Stromal cell of bone marrow (primary cell): ENCODE data around the gene IDH2.
"Not testable (repeated sequence)": the region's sequence is repeated elsewhere in the genome, so short reads cannot be mapped to it uniquely, and the experiment has no call there.

ENCODE experiments used
- DNase-seq: peaks from one replicate; pipeline ENCODE4 v3.0.0-alpha.2; 2012; ENCODE audit warnings: low read depth

The IDH2 gene

GRCh38 chr15:90114451-90114901 lies 12.2 kb upstream of the IDH2 start:
- no peak for DNase-seq

DNA sequence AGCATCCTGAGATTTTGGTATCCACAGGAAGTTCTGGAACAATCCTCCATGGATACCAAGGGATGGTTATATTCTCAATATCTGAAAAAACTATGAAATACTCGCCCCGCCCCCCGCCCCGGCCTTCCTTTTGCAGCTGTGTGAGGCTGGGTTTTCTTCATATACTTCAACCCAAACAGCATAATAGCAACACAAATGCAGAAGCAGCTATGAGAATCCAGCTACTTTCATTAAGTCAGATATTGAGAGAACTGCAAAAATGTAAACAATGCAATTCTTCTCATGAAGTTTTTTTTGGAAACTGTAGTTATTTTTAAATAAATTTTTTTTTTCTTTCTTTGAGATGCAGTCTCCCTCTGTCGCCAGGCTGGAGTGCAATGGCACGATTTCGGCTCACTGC lies 10.9 kb upstream of the IDH2 start:
- no peak for DNase-seq

GRCh38 chr15:90109163-90109751 lies 7.0 kb upstream of the IDH2 start:
- not testable (repeated sequence) for DNase-seq

- not testable (repeated sequence) for DNase-seq
Measured at GRCh38 chr15:90108038-90108437, 5.8 kb upstream of the IDH2 start.

GRCh38 chr15:90106522-90107117 lies 4.4 kb upstream of the IDH2 start:
- DNase-seq: peak; percentile 30

GRCh38 chr15:90105521-90105920 lies 3.3 kb upstream of the IDH2 start:
- no peak for DNase-seq

DNA sequence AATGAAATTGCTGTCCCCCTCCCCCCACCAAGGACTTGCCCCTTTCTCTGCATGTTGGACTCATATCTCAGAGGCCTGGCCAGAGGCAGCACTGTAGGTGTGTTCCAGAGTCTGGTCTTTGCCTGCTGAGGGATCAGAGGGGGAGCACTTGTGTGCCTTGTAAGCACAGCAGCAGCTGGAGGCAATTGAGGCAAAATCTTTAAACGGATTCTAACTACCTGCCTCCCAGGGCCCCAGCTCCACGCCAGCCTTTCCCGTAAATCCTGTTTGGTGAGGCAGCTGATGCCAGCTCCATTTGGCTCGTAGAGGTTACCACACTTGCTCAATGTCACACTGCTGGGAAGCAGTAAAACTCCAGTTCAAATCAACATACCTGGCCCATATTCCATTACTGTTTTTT lies 2.3 kb upstream of the IDH2 start:
- DNase-seq: no peak

GRCh38 chr15:90103701-90104329 lies 1.5 kb upstream of the IDH2 start:
- no peak for DNase-seq

DNA sequence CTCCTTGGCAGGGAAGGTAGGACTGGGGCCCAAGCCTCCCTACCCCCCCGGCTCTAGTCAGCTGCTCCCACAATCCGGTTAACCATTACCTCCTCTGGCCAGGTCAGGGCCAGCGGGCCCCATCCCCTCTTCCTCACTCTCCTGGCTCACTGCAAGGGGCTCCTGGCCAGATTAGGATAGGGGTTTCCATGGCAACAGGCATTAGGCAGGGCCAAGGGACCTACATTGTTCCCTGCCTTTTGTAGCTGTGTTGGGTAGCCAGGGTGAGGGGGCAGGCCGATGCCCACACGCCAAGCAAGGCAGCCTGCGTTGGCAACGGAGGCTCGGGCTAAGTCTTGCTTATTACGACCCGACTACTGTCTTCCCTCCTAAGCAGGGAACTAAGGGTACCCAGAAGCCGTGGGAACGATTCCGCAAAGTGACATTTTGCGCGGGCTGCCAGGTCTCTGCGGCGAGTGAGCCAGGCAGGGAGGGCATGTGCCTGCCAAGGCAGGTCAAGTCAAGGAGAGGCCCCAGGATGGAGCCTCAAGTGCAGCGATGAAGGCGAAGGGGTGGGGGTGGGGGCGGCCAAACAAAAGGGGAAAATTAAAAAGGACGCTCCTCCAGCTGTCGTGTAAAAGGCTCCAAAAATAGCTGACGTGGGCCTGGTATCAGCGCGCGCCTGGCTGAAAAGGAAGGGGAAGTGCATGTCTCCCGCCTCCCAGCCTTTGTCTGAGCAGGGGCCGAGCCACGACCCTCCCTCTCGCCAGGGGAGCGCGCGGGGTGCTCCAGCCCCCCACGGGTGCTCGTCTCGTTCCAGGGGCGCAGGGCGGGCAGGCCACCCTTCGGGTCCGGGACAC lies 919 bp downstream of the IDH2 start:
- DNase-seq: no peak

DNA sequence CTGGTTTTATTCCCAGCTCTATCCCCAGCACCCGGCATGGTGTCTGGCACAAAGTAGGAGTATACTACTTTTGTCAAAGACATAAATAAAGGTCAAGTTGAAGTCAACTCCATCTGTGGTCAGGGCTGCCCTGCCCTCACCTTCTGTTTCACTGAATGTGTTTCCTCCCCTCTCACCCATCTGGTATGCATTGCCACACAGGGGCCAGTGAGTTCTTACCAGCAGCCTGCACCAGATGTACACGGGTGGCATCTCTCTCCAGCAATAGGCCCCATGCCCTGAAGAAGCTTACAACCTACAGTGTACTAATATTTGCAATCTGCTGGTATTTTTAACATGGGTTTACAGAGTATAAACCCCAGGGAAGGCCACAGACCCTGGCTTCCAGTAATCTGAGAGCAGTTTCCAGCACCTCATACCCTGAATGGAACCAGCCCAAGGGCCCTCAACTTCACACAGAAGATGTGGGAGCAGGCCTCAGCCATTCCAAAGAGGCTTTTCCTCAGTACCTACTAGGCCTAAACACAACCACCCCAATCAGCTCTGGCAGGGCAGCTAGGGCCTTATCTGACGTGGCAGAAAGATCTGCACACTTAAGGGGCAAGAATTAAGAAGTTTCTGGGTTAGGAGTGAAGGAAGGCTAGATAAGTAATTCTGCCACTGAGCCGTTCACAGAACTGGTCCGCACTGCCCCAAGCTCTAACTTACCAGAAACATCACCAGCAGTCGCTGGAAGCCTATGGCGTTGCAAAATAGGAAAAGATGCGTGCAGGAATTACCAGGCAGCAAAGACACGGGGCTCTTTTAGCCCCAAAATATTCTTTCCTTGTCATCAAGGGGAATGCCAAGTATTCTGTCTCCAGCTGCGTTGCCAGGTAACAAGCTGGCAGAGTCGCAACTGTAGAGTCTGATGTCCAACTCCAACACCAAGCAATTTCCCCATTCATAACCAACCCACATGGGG lies 2.1 kb downstream of the IDH2 start:
- peak; percentile 55 for DNase-seq

GRCh38 chr15:90099072-90099867 lies 3.0 kb downstream of the IDH2 start:
- DNase-seq: no peak

DNA sequence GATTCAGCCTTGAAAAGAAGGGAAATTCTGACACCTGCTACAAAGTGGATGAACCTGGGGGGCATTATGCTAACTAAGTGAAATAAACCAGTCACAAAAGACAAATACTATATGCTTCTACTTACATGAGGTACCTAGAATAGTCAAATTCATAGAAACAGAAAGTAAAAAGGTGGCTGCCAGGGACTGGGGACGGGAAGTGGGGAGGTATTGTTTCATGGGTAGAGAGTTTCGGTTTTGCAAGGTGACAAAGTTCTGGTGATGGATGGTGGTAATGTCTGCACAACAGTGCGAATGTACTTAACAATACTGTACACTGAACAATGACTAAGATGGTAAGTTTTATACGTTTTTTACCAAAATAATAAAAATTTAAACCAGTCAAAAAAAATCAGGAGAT lies 4.8 kb downstream of the IDH2 start:
- no peak for DNase-seq

- no peak for DNase-seq
Measured at GRCh38 chr15:90095521-90095959, 6.7 kb downstream of the IDH2 start.

- DNase-seq: no peak
Measured at GRCh38 chr15:90091156-90091931, 10.9 kb downstream of the IDH2 start.

DNA sequence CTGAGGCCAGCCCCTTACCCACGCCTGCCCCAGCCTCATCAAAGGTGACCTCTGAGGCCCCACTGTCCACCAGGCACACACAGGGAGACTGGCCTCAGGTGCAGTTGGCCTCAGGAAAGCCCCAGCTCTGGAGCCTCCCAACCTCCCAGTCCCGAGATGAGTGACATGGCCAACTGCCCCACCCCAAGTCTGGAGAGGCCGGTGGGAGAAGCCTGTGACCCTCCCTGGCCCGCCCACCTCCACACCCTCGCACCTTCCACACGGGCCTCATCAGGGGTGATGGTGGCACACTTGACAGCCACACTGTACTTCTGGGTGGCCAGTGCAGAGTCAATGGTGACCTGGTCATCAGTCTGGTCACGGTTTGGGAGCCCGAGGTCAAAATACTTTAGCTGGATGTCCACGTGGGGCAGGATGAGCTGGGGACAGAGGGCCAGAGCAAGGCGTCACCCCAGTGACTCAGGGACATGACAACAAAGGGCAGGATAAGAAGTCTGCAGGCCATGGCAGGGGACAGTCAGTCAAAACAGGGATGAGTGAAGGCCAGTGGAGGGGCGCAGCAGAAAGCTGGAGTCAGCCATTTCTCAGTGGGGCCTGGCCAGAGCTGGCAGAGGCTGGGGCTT lies 11.9 kb downstream of the IDH2 start:
- no peak for DNase-seq

DNA sequence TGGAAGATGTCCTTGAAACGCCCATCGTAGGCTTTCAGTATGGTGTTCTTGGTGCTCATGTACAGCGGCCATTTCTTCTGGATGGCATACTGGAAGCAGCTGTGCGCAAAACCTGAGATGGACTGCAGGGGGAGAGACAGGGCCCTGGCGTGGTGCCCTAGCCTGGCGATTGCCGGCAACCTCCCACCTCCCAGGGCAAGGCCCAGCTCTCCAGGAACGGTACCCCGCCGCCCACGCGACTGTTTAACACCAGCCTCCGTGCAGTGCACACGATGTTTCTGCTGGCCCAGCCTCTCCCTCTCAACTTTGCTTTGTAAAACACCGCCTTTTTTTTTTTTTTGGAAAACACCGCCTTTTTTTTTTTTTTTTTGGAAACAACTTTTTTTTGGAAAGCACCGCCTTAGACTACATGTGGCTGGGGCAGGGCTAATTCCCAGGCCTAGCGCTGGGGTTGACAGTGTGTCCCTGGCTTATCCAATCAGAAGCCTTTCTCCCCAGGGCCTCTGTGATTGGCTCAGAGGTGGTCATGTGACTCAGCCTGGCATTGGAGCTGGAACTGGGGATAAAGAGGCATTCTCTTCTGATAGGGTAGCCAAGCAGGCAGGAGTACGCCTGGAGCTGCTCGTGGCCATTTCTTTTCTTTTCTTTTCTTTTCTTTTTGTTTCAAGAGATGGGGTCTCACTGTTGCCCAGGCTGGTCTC lies 14.7 kb downstream of the IDH2 start:
- DNase-seq: no peak

DNA sequence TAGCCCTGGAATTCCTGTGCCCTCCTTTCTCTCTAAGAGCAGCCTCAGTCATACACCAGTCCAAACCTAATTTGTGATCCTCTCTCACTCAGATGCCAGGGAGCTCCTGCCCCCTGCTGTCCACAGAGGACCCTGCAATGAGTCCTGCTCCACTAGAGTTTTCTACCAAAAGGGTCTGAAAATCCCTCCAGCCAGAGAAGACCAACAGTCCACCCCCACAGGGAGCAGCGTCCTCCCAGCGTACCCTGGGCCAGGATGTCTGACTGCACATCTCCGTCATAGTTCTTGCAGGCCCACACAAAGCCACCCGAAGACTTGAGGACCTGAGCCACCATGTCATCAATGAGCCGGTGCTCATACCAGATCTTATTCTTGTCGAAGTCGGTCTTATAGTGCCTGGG lies 15.4 kb downstream of the IDH2 start:
- DNase-seq: no peak

DNA sequence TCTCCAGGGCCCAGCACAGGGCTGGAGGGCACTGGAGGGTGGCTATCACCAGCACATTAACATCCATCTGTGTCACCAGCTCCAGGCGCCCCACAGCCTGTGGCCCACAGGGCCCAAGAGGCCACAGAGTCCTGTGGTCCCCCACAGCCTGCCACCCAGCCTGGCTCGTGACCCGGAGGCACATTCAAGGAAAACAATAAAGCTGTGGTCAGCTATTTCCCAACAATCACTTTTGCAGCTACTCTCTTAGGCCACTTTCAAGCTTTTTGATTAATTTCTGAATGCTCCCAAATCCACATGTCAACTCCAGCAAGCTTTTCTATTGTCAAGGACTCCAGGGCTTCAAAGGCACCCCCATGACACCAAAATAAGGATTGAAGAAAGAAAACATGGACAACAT lies 16.7 kb downstream of the IDH2 start:
- no peak for DNase-seq
